Left lung (tissue), 10 donors: ENCODE data around the gene OCA2. TPM values are rescaled to one million over a fixed set of nuclear protein-coding genes. Genes with fewer than 3 reads are reported as not detected.

Experiments used
- ATAC-seq: fragments of 200-7000 bp; cut with Tn5 transposase; one replicate; pipeline ENCODE4 v1.9.1; 2020; ENCODE audit warnings: moderate library complexity
- DNase-seq, 4 donors: peaks; one replicate each; pipeline ENCODE4 v3.0.0-alpha.2; 2013 to 2020
- H3K27ac ChIP-seq, 2 donors: fragments of 200-600 bp; sonication (generic) in 1 of 2; one replicate each; pipeline versions ENCODE4 v1.5.0 to v1.8.0; 2020 to 2021
- H3K27me3 ChIP-seq, 2 donors: fragments of 200-600 bp; sonication (generic) in 1 of 2; one replicate each; pipeline versions ENCODE4 v1.5.0 to v1.8.0; 2020 to 2021
- H3K36me3 ChIP-seq, 2 donors: fragments of 200-600 bp; sonication (generic) in 1 of 2; one replicate each; pipeline versions ENCODE4 v1.5.0 to v1.8.0; 2020 to 2021
- H3K4me1 ChIP-seq, 2 donors: fragments of 200-600 bp; one replicate each; pipeline ENCODE4 v1.8.0; 2021
- H3K4me3 ChIP-seq, 2 donors: fragments of 200-600 bp; sonication (generic) in 1 of 2; one replicate each; pipeline versions ENCODE4 v1.5.0 to v1.8.0; 2020 to 2021; ENCODE audit warnings: mild to moderate bottlenecking in 1 of 2
- H3K9me3 ChIP-seq, 2 donors: fragments of 200-600 bp; sonication (generic) in 1 of 2; one replicate each; pipeline versions ENCODE4 v1.5.0 to v1.8.0; 2020 to 2021
- CTCF ChIP-seq, 2 donors: fragments of 200-600 bp; sonication (generic) in 1 of 2; IDR thresholded peaks; one replicate each; pipeline versions ENCODE4 v1.5.0 to v1.8.0; 2021; ENCODE audit warnings: antibody characterized with exemption in 2 of 2
- intact Hi-C, 2 donors: fragments of 100-400 bp; cut with DNase I; formaldehyde crosslinking; loops; one replicate each; pipeline versions ENCODE4 v1.11.2 to v1.14.2; 2022
- polyA plus RNA-seq, 6 donors: library from polyadenylated mRNA; unstranded; fragments of 120-200 nt; gene quantifications; one replicate each; pipeline ENCODE4 v1.2.1, GENCODE V29; 2013; ENCODE audit not compliant: insufficient read length in 6 of 6
- total RNA-seq, 2 donors: library from RNA; stranded (reverse); fragmentation: NEBNext Ultra II Directional; extraction: Animal tissue kit (Norgen Biotek cat#: 25700); gene quantifications; one replicate each; pipeline ENCODE4 v1.2.1, GENCODE V29; 2021
- donor health status: DM: no; HTN: yes; CAD: no.
- donor health status: DM: no; HTN: no; CAD: no.

The OCA2 gene
- total and polyA plus RNA-seq, 8 donors, result 0.81 to 21.7 (median 13.2) TPM

- no peak for DNase-seq
- no peak for TF ChIP-seq CTCF (IDR thresholded peaks at IDR 0.05)
- H3K27ac ChIP-seq, result no peak overlapping the region
- intact Hi-C loops, result no loop called here
- H3K36me3 ChIP-seq, result no peaks in the 10 kb centered on the region
- H3K4me1 ChIP-seq, result no peaks in the 10 kb centered on the region
- H3K9me3 ChIP-seq, result no peaks in the 10 kb centered on the region
- ATAC-seq, result no peak
- H3K27me3 ChIP-seq, result peaks cover 0 to 7% of the 10 kb centered on the region in 2 donors
- no peak overlapping the region for H3K4me3 ChIP-seq
These were observed 18.7 kb downstream of the OCA2 start for GRCh38 chr15:28080386-28080785.

GRCh38 chr15:28079313-28079969 lies 19.7 kb downstream of the OCA2 start:
- Histone ChIP-seq H3K27me3 (peaks cover 0 to 3% of the 10 kb centered on the region in 2 donors), H3K9me3 (no peaks in the 10 kb centered on the region), H3K4me3 (no peak overlapping the region), H3K27ac (no peak overlapping the region), H3K36me3 (no peaks in the 10 kb centered on the region), H3K4me1 (no peaks in the 10 kb centered on the region)
- no peak for TF ChIP-seq CTCF (IDR thresholded peaks at IDR 0.05)
- ATAC-seq (no peak), DNase-seq (no peak)
- intact Hi-C loops, result no loop called here

GRCh38 chr15:28078191-28078719 lies 20.9 kb downstream of the OCA2 start:
- Histone ChIP-seq H3K36me3 (no peaks in the 10 kb centered on the region), H3K4me3 (no peak overlapping the region), H3K27ac (no peak overlapping the region), H3K9me3 (no peaks in the 10 kb centered on the region), H3K27me3 (no peaks in the 10 kb centered on the region), H3K4me1 (no peaks in the 10 kb centered on the region)
- DNase-seq (no peak), ATAC-seq (no peak)
- intact Hi-C loops, result no loop called here
- TF ChIP-seq CTCF (IDR thresholded peaks at IDR 0.05), result no peak

GRCh38 chr15:28075573-28075972 lies 23.5 kb downstream of the OCA2 start:
- peaks cover 0 to 2% of the 10 kb centered on the region in 2 donors for H3K9me3 ChIP-seq
- no peak for ATAC-seq
- H3K27me3 ChIP-seq, result no peaks in the 10 kb centered on the region
- H3K4me3 ChIP-seq, result no peak overlapping the region
- intact Hi-C loops, result no loop called here
- no peak for TF ChIP-seq CTCF (IDR thresholded peaks at IDR 0.05)
- no peak for DNase-seq
- H3K4me1 ChIP-seq, result no peaks in the 10 kb centered on the region
- H3K36me3 ChIP-seq, result no peaks in the 10 kb centered on the region
- no peak overlapping the region for H3K27ac ChIP-seq

GRCh38 chr15:28068930-28069329 lies 30.2 kb downstream of the OCA2 start:
- Histone ChIP-seq H3K4me1 (no peaks in the 10 kb centered on the region), H3K27ac (no peak overlapping the region), H3K4me3 (no peak overlapping the region), H3K9me3 (peaks cover 0 to 3% of the 10 kb centered on the region in 2 donors), H3K27me3 (no peaks in the 10 kb centered on the region), H3K36me3 (no peaks in the 10 kb centered on the region)
- TF ChIP-seq CTCF (IDR thresholded peaks at IDR 0.05), result no peak
- no peak for DNase-seq
- intact Hi-C loops, result no loop called here
- no peak for ATAC-seq
